Heart right ventricle (tissue), 16 donors: ENCODE data around the gene CA10. TPM values are rescaled to one million over a fixed set of nuclear protein-coding genes. Genes with fewer than 3 reads are reported as not detected.

Source experiments
- ATAC-seq, 8 donors: fragments of 200-7000 bp; cut with Tn5 transposase; one replicate each; pipeline ENCODE4 v1.9.1; 2020; ENCODE audit warnings: mild to moderate bottlenecking in 8 of 8, moderate library complexity in 8 of 8, moderate number of reproducible peaks in 1 of 8
- DNase-seq, 2 donors: peaks; one replicate each; pipeline ENCODE4 v3.0.0-alpha.2; 2020
- H3K27ac ChIP-seq, 10 donors: fragments of 200-600 bp; sonication (generic) in 2 of 10; one replicate each; pipeline versions ENCODE4 v1.5.0 to v1.8.0; 2020 to 2022; ENCODE audit warnings: mild to moderate bottlenecking in 3 of 10
- H3K27me3 ChIP-seq, 7 donors: fragments of 200-600 bp; one replicate each; pipeline ENCODE4 v1.8.0; 2021 to 2022; ENCODE audit warnings: mild to moderate bottlenecking in 2 of 7
- H3K36me3 ChIP-seq, 9 donors: fragments of 200-600 bp; sonication (generic) in 1 of 9; one replicate each; pipeline versions ENCODE4 v1.5.0 to v1.8.0; 2020 to 2022; ENCODE audit warnings: mild to moderate bottlenecking in 2 of 9
- H3K4me1 ChIP-seq, 9 donors: fragments of 200-600 bp; sonication (generic) in 1 of 9; one replicate each; pipeline versions ENCODE4 v1.5.0 to v1.8.0; 2020 to 2022; ENCODE audit warnings: mild to moderate bottlenecking in 4 of 9
- H3K4me3 ChIP-seq, 10 donors: fragments of 200-600 bp; sonication (generic) in 2 of 10; one replicate each; pipeline versions ENCODE4 v1.5.0 to v1.8.0; 2020 to 2022; ENCODE audit warnings: mild to moderate bottlenecking in 7 of 10, moderate library complexity in 2 of 10
- H3K9me3 ChIP-seq, 11 donors: fragments of 200-600 bp in 10 of 11; sonication (generic) in 2 of 11; one replicate each; pipeline versions ENCODE4 v1.5.0 to v1.8.0; 2013 to 2022; ENCODE audit warnings: mild to moderate bottlenecking in 2 of 11, control low read depth in 1 of 11, moderate library complexity in 1 of 11
- WGBS, 2 donors: extraction: QIAGEN DNeasy Blood & Tissue Kit; methylation state at CpG; one replicate each; pipeline ENCODE4 v1.1.7; 2013; ENCODE audit warnings: inconsistent platforms in 1 of 2; 5-methylcytosine and 5-hydroxymethylcytosine counted together
- intact Hi-C, 10 donors: fragments of 100-400 bp; cut with DNase I; formaldehyde crosslinking; loops; one replicate each; pipeline versions ENCODE4 v1.11.1 to v1.14.2; 2022
- polyA plus RNA-seq, 2 donors: library from polyadenylated mRNA; stranded (reverse); fragments of 200-250 nt; gene quantifications; one replicate each; pipeline ENCODE4 v1.2.3, GENCODE V29; 2013
- total RNA-seq, 10 donors: library from RNA; stranded (reverse); fragmentation: NEBNext Ultra II Directional in 3 of 10; extraction: Animal tissue kit (Norgen Biotek cat#: 25700) in 3 of 10; gene quantifications; one replicate each; pipeline versions ENCODE4 v1.2.1 to v1.2.4, GENCODE V29; 2021 to 2023
- TF ChIP-seq, protein P1 (sequence below), 9 donors: fragments of 200-600 bp; sonication (generic) in 2 of 9; IDR thresholded peaks; one replicate each; pipeline versions ENCODE4 v1.5.0 to v1.8.0; 2021 to 2022; ENCODE audit warnings: antibody characterized with exemption in 9 of 9, mild to moderate bottlenecking in 5 of 9, moderate library complexity in 1 of 9
- donor health status: Arrhythmogenic right ventricular cardiomyopathy.
- donor health status: ischemic (EF 13 %, LVEDD 7.1; RV severe dilation, severe dysfunction).
- donor health status: healthy with polysubstance abuse.
- donor health status: DM: no; HTN: yes; CAD: no.
- donor health status: DM: no; HTN: no; CAD: no.
- donor health status: ischemic (EF 25% LVEDD 6.9; RV normal size, moderate dysfunction).
- donor health status: ischemic (EF 25% LVEDD 5.7; RV mildly dilated, moderate dysfunction).
- donor health status: healthy.
- donor health status: DM: yes; HTN: yes; CAD: no.
- donor health status: Ischemic cardiomyopathy.
- donor health status: ischemic (EF 35%, LVEDD 5.7; RV mildly dilated, moderate dysfunction).
- donor health status: nonischemic (EF 11% LVEDD 7.7; RV severe dilation, severe dysfunction).
- donor health status: DM: yes; HTN: yes; CAD: no.
- donor health status: PGD.
- donor health status: ischemic (EF 29% LVEDD 5.4; RV normal size, mild dysfunction).
- donor health status: nonischemic (EF 23%, LVEDD 6.1; RV moderate dilation, normal function).

The CA10 gene
- total and polyA plus RNA-seq, 12 donors, result not detected

DNA sequence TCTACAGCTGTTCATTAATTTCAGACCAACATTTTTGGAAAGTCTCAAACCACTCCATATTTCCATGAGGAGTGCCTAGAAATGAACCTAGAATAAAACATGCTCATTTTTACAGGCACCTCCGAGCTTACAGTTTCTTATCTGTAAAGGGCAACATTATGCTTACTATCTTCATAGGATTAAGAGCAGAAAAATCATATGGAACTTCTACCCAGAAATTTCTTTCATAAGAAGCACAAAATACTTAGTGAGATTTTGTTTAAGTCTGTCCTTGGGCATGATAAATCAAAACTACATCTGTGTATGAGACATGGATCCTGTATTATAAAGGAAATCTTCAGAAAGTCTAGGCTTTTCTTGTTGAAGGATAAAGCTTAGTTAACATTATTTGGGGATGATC is 187.4 kb downstream of the CA10 start:
- H3K27me3 ChIP-seq, result no peaks in the 10 kb centered on the region
- 56 to 67% methylated on average over 1 of the region's 1 CpG for WGBS, 2 donors
- no peak overlapping the region for H3K27ac ChIP-seq
- intact Hi-C loops, result no loop called here
- H3K4me1 ChIP-seq, result no peaks in the 10 kb centered on the region
- DNase-seq (no peak), ATAC-seq (no peak)
- H3K4me3 ChIP-seq, result no peak overlapping the region
- H3K9me3 ChIP-seq, result peaks cover 0 to 19% (median 4%) of the 10 kb centered on the region in 11 donors
- no peaks in the 10 kb centered on the region for H3K36me3 ChIP-seq
- TF ChIP-seq, protein P1, sequence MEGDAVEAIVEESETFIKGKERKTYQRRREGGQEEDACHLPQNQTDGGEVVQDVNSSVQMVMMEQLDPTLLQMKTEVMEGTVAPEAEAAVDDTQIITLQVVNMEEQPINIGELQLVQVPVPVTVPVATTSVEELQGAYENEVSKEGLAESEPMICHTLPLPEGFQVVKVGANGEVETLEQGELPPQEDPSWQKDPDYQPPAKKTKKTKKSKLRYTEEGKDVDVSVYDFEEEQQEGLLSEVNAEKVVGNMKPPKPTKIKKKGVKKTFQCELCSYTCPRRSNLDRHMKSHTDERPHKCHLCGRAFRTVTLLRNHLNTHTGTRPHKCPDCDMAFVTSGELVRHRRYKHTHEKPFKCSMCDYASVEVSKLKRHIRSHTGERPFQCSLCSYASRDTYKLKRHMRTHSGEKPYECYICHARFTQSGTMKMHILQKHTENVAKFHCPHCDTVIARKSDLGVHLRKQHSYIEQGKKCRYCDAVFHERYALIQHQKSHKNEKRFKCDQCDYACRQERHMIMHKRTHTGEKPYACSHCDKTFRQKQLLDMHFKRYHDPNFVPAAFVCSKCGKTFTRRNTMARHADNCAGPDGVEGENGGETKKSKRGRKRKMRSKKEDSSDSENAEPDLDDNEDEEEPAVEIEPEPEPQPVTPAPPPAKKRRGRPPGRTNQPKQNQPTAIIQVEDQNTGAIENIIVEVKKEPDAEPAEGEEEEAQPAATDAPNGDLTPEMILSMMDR (IDR thresholded peaks at IDR 0.05), result no peak

DNA sequence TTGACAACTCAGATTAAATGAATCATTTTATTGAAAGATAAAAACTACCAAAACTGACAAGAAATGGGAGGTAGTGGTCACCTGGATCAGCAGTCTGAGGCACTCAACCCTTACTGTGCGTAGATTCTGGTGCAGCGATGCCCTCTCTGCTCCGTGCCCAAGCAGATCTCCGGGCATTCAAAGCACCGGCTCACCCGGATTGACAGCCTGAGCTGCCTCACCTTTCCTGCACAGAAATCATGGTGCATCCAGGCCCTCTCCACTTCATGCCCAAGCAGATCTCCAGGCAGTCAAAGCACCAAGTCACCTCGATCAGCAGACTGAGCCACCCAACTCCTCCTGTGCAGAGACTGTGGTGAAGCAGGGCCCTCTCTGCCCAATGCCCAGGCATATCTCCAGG is 196.8 kb downstream of the CA10 start:
- H3K27ac ChIP-seq, result no peak overlapping the region
- intact Hi-C loops, result no loop called here
- H3K27me3 ChIP-seq, result no peaks in the 10 kb centered on the region
- no peaks in the 10 kb centered on the region for H3K36me3 ChIP-seq
- ATAC-seq (no peak), DNase-seq (no peak)
- peaks cover 0 to 57% (median 12%) of the 10 kb centered on the region in 11 donors for H3K9me3 ChIP-seq
- TF ChIP-seq, protein P1 (IDR thresholded peaks at IDR 0.05), result no peak
- no peaks in the 10 kb centered on the region for H3K4me1 ChIP-seq
- no peak overlapping the region for H3K4me3 ChIP-seq
- WGBS, 2 donors, result 87% methylated on average over 7 of the region's 7 CpGs

DNA sequence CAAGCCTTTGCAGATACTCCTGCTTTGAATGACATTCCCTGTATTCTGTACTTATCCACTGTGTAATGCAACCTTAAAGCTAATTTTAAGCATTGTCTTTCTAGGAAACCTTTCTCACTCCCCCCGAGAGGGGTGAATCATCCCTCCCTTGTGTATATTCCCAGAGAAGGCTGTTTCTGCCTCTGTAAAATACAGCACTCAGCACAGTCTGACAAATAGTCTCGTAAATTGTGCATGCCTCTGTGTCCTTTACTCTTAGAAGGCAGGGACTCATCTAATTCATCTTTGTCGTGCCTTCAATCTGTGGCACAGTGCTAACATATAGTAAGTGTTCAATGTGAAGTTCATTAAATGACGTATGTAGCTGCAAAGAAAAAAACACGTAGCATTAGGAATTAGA is 200.7 kb downstream of the CA10 start:
- WGBS, 2 donors, result 70 to 76% methylated on average over 5 of the region's 5 CpGs
- H3K27ac ChIP-seq, result no peak overlapping the region
- peaks cover 0 to 26% (median 6%) of the 10 kb centered on the region in 11 donors for H3K9me3 ChIP-seq
- TF ChIP-seq, protein P1 (IDR thresholded peaks at IDR 0.05), result no peak
- H3K27me3 ChIP-seq, result no peaks in the 10 kb centered on the region
- ATAC-seq, result no peak
- no peak for DNase-seq
- H3K4me3 ChIP-seq, result no peak overlapping the region
- H3K36me3 ChIP-seq, result no peaks in the 10 kb centered on the region
- intact Hi-C loops, result loop anchor here in 1 of 10 donors (10.0 kb wide), 1 partner anchor 73 kb away; no protein-coding TSS in a partner anchor
- H3K4me1 ChIP-seq, result no peaks in the 10 kb centered on the region

DNA sequence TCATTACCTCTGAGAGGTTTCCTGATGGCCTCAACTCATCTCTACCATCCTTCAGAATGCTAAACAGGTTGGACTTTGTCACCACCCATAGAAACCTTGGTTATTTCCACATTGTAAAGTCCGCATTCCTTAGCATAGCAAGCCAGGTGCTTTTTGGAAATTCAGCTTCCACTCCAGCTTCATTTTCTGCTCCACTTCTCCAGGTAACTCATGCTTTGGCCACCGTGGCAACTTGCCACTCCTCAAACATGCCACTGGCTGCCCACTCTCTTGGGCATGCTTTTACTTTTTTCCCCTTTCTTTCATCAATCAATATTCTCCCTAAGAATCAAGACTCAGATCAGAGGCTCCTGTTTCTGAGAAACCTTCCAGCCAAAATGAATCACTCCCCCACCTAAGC is 203.3 kb downstream of the CA10 start:
- intact Hi-C loops, result loop anchor here in 1 of 10 donors (10.0 kb wide), 1 partner anchor 70 kb away; no protein-coding TSS in a partner anchor
- Histone ChIP-seq H3K9me3 (peaks cover 0 to 3% (median 0%) of the 10 kb centered on the region in 11 donors), H3K4me3 (no peak overlapping the region), H3K4me1 (no peaks in the 10 kb centered on the region), H3K27ac (no peak overlapping the region), H3K27me3 (no peaks in the 10 kb centered on the region), H3K36me3 (no peaks in the 10 kb centered on the region)
- DNase-seq (no peak), ATAC-seq (no peak)
- TF ChIP-seq, protein P1 (IDR thresholded peaks at IDR 0.05), result no peak
- 64 to 66% methylated on average over 2 of the region's 2 CpGs for WGBS, 2 donors
